HG03378 (cell line): ENCODE data around the gene GALR2.

Experiments
- ATAC-seq: cut with Tn5 transposase; IDR thresholded peaks from one replicate; pipeline ENCODE4 v1.9.1; 2021; ENCODE audit warnings: mild to moderate bottlenecking, moderate library complexity; ENCODE audit not compliant: unreplicated experiment

The GALR2 gene

DNA sequence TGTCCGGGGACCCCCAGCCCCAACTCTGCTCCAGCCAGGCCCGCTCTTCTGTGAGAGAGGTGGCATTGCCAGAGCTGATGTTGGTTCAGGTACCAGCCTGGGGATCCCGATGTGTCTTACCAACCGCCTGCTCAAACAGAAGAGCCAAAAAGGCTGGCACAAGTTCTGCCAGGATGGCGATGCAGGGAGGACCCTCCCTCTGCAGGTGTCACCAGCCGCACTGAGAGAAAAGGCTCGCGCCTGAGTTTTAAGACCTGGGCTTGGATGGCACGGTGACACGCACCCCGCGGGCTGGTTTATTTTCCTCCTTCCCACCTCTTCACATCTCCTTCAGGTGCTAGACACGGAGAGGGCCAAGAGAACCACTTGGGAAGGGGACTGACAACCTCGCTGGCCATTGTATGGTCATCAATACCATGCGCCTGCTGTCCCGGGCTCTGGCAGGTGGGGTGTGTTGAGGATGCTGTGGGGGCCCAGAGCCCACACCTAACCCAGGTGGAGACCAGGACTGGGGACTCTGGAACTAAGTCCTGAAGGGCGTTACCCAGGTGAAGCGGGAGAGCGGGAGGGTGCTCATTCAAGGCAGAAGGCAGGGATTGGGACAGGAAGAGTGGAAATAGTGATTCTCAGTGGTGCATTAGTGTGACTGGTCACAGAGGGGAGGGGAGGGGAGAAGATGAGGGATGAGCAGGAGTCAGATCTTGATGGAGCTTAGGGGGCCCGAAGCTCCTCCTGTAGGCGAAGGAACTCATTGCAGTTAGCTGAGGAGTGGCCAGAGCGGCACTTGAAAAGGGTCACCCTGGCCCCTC, 50.2 kb downstream of the GALR2 start:
- ATAC-seq = no peak

DNA sequence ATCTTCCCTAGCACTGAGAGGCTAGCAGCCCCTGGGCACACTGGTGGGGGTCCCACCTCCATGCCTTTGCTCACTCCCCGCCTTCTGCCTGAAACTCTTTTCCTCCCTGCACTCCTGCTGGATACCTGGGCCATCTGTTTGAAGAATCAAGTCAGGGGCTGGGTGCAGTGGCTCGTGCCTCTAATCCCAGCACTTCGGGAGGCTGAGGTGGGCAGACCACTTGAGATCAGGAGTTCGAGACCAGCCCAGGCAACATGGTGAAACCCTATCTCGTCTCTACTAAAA, 50.8 kb downstream of the GALR2 start:
- ATAC-seq = no peak

DNA sequence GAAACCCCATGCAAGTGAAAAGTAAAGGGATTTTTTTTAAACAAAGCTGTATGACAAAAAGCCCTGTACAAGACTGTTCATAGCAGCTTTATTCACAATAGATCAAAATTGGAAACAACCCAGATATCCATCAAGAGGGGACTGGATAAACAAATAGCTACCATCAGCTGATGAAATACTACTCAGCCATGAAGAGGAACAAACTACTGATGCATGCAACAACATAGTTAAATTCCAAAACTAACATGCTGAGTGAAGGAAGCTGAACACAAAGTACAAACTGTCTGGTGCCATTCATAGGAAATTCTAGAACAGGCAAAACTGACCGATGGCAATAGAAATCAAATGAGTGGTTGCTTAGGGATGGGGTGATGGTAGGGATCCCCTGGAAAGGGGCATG, 51.3 kb downstream of the GALR2 start:
- no peak for ATAC-seq
